Epithelial cell of alveolus of lung (primary cell): Measurements from ENCODE around the gene PHF20. TPM values are rescaled to one million over a fixed set of nuclear protein-coding genes. Genes with fewer than 3 reads are reported as not detected.

Source experiments
- total RNA-seq: library from RNA; depleted of rRNA; stranded (reverse); fragments of >200 nt; gene quantifications from 2 replicates; pipeline ENCODE4 v1.2.1, GENCODE V29; 2015

Gene PHF20
- 26.5 and 39.3 TPM in 2 replicates for total RNA-seq

GRCh38 chr20:35771689-35772562 lies at the start of gene PHF20:
Gene PHF20, plus strand, starts transcription at chr20:35772015. Its CDS starts 29,508 bp downstream, at chr20:35801523.

GRCh38 chr20:35741892-35742740 lies 29.7 kb upstream of the PHF20 start, which contains the start of gene RBM39:
Gene RBM39, minus strand, starts transcription at chr20:35742260. Its CDS starts 1,386 bp downstream, at chr20:35740874.

GRCh38 chr20:35954200-35954906 lies 182.5 kb downstream of the PHF20 start, which contains the start of gene SCAND1:
Gene SCAND1, minus strand, starts transcription at chr20:35954502. Its CDS starts 218 bp downstream, at chr20:35954284.

DNA sequence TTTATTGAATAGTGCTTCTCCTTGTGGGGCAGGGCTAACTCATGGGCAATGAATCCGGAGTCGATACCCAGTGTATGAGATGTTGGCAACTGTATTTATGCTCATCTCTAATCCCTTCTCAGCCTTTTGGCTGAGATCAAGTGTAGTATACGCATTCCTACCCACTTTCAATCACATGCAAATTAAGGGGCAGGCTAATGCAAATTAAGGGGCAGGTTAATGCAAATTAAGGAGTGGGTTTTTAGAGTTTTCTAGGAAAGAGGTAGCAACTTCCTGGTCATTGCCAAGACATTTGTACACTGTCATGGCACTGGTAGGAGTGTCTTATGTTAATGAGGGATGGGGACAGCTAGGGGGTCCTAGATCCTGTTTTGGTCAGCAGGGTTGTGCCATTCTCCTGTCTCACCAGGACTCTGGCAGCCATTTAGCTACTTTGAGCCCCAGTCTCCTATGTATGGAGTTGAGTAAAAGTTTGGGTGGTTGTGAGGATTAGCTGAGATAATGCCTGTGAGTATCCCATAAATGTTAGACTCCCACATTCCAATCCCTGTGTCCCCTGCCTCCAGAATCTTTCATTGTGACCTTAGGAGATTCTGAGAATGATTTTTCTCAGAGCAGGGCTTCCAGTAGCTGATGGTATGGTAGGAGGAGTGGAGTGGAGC lies 196.3 kb downstream of the PHF20 start, which contains the start of gene CNBD2:
Gene CNBD2, plus strand, starts transcription at position 612 of the 662 bp plus-strand sequence. CDS start 173 bp downstream, outside the sequence.

Other genes with a start within 250 kb of the PHF20 start
- gene C20orf173, start 242.4 kb upstream of the PHF20 start, total RNA-seq = not detected in 2 replicates
- 271 and 311 TPM in 2 replicates for gene ERGIC3, start 229.9 kb upstream of the PHF20 start, total RNA-seq
- 23.7 and 31.5 TPM in 2 replicates for gene SPAG4, start 156.2 kb upstream of the PHF20 start, total RNA-seq
- gene CPNE1, start 107.1 kb upstream of the PHF20 start, total RNA-seq = 138 and 198 TPM in 2 replicates
- gene RBM12, start 107.1 kb upstream of the PHF20 start, total RNA-seq = 31.9 and 41.3 TPM in 2 replicates
- gene NFS1, start 72.7 kb upstream of the PHF20 start, total RNA-seq = 26.5 and 28.0 TPM in 2 replicates
- 335 and 561 TPM in 2 replicates for gene ROMO1, start 72.6 kb upstream of the PHF20 start, total RNA-seq
- gene RBM39, start 29.8 kb upstream of the PHF20 start, total RNA-seq = 104 and 206 TPM in 2 replicates
- gene SCAND1, start 182.5 kb downstream of the PHF20 start, total RNA-seq = 121 and 195 TPM in 2 replicates
- gene CNBD2, start 196.6 kb downstream of the PHF20 start, total RNA-seq = 3.4 and 6.2 TPM in 2 replicates